Thyroid gland (tissue), 4 donors: ENCODE results near the gene SPEM3. TPM values are rescaled to one million over a fixed set of nuclear protein-coding genes. Genes with fewer than 3 reads are reported as not detected.
A peak's percentile ranks its signal among the peaks of the same experiment; 100 is the strongest.

Source experiments
- DNase-seq, 2 donors: peaks; one replicate each; pipeline ENCODE4 v3.0.0-alpha.2; 2019
- H3K27ac ChIP-seq, 3 donors: fragments of 200-600 bp; sonication (generic); 1 replicate in 2 of 3; 2 replicates in 1 of 3; pipeline ENCODE4 v1.5.1; 2016 to 2019; ENCODE audit warnings: mild to moderate bottlenecking in 1 of 3, moderate library complexity in 1 of 3
- H3K27me3 ChIP-seq: fragments of 200-600 bp; sonication (generic); one replicate; pipeline ENCODE4 v1.5.1; 2019
- H3K36me3 ChIP-seq, 2 donors: fragments of 200-600 bp; sonication (generic); one replicate each; pipeline ENCODE4 v1.5.1; 2016 to 2019
- H3K4me1 ChIP-seq, 2 donors: fragments of 200-600 bp; sonication (generic); one replicate each; pipeline ENCODE4 v1.5.1; 2017 to 2019
- H3K4me3 ChIP-seq, 3 donors: fragments of 200-600 bp; sonication (generic); replicated peaks in 1 of 3; 1 replicate in 2 of 3; 2 replicates in 1 of 3; pipeline ENCODE4 v1.5.1; 2016; ENCODE audit warnings: mild to moderate bottlenecking in 1 of 3
- H3K9me3 ChIP-seq: fragments of 200-600 bp; sonication (generic); one replicate; pipeline ENCODE4 v1.5.1; 2017
- POLR2A ChIP-seq, 2 donors: fragments of 450-650 bp; IDR thresholded peaks; one replicate each; pipeline ENCODE4 v1.6.1; 2017; ENCODE audit warnings: antibody characterized with exemption in 2 of 2, mild to moderate bottlenecking in 2 of 2, moderate library complexity in 1 of 2
- WGBS, 2 donors: methylation state at CpG; one replicate each; pipeline ENCODE4 v1.1.5; 2017; 5-methylcytosine and 5-hydroxymethylcytosine counted together
- intact Hi-C: fragments of 100-400 bp; cut with DNase I; formaldehyde crosslinking; loops from one replicate; pipeline ENCODE4 v1.15.1; 2023
- total RNA-seq, 4 donors: library from RNA; depleted of rRNA; stranded (reverse); fragments of >200 nt; gene quantifications; one replicate each; pipeline ENCODE4 v1.2.3, GENCODE V29; 2016
- TF ChIP-seq, protein P1 (sequence below), 6 experiments: fragments of 200-600 bp in 3 of 6; fragments of 450-650 bp in 3 of 6; sonication (generic) in 3 of 6; IDR thresholded peaks; one replicate each; pipeline ENCODE4 v1.5.1; 2016 to 2019; ENCODE audit warnings: antibody characterized with exemption in 6 of 6, mild to moderate bottlenecking in 2 of 6, inconsistent platforms in 1 of 6, moderate library complexity in 1 of 6

Gene SPEM3
- total RNA-seq, 4 donors from 2014 or later, result not detected

DNA sequence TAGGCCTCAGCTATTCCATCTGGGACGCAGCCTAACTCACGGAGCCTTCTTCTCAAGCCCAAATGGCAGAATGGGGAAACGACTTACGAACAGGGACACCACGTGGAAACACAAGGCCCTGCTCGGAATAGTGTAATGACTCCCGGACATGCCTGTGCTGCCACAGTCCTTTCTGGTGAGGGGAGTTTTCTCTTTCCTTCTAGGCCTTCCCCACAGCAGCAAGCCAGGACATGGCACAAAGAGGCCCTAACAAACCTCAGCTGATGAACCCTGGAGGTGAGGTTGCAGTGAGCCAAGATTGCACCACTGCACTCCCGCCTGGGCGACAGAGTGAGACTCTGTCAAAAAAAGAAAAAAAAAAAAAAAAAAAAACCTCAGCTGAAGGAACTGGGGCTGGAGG lies 35.4 kb downstream of the SPEM3 start:
- Histone ChIP-seq H3K27me3 (no peaks in the 10 kb centered on the region), H3K4me1 (peaks cover 17 to 31% of the 10 kb centered on the region in 2 donors), H3K9me3 (no peaks in the 10 kb centered on the region), H3K36me3 (peaks cover 24 to 33% of the 10 kb centered on the region in 2 donors), H3K27ac (no peak overlapping the region), H3K4me3 (no peak overlapping the region)
- TF ChIP-seq POLR2A (IDR thresholded peaks at IDR 0.05), result no peak
- TF ChIP-seq, protein P1, sequence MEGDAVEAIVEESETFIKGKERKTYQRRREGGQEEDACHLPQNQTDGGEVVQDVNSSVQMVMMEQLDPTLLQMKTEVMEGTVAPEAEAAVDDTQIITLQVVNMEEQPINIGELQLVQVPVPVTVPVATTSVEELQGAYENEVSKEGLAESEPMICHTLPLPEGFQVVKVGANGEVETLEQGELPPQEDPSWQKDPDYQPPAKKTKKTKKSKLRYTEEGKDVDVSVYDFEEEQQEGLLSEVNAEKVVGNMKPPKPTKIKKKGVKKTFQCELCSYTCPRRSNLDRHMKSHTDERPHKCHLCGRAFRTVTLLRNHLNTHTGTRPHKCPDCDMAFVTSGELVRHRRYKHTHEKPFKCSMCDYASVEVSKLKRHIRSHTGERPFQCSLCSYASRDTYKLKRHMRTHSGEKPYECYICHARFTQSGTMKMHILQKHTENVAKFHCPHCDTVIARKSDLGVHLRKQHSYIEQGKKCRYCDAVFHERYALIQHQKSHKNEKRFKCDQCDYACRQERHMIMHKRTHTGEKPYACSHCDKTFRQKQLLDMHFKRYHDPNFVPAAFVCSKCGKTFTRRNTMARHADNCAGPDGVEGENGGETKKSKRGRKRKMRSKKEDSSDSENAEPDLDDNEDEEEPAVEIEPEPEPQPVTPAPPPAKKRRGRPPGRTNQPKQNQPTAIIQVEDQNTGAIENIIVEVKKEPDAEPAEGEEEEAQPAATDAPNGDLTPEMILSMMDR (IDR thresholded peaks at IDR 0.05), result no peak
- 94 to 96% methylated on average over 9 of the region's 9 CpGs for WGBS, 2 donors
- no peak for DNase-seq
- intact Hi-C loops, result no loop called here

DNA sequence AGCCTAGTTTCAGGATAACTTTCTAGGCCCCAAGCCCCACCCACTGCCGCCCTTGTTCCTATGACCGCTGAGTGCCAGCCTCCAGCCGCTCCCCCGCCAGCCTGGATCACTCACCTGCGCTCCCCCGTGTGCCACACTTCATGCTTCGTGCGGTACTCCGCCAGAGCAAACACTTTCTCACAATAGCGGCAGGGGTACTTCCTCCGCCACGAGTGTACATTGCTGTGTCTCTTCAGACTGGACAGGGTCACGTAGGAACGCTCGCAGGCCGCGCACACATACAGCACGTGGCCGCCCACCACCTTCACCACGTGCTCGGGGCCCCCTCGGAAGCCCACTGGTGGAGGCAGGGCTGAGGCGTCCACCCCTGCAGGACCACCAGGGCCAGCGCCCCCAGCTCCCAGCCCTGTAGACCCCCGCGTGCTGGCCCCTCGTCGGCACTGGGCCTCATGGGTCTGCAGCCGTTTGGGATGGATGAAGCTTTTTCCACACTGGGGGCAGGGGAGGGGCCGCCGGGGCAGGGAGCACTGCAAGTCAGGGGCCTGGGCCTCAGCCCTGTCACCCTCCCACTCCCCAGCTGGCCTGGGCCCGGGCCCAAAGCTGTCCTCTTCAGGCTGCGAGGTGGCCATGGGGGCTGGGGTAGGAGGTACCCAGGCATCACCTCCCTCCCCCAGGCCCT lies 37.1 kb downstream of the SPEM3 start:
- WGBS, 2 donors, result 80 to 93% methylated on average over 18 to 21 of the region's 33 CpGs
- TF ChIP-seq, protein P1 (IDR thresholded peaks at IDR 0.05), result no peak
- TF ChIP-seq POLR2A (IDR thresholded peaks at IDR 0.05), result no peak
- peaks cover 24 to 33% of the 10 kb centered on the region in 2 donors for H3K36me3 ChIP-seq
- no peak for DNase-seq
- H3K9me3 ChIP-seq, result no peaks in the 10 kb centered on the region
- no peak overlapping the region for H3K4me3 ChIP-seq
- peaks cover 28 to 34% of the 10 kb centered on the region in 2 donors for H3K4me1 ChIP-seq
- H3K27ac ChIP-seq, result peak overlapping the region; percentile 54 to 74 (median 66)
- intact Hi-C loops, result no loop called here
- H3K27me3 ChIP-seq, result no peaks in the 10 kb centered on the region

DNA sequence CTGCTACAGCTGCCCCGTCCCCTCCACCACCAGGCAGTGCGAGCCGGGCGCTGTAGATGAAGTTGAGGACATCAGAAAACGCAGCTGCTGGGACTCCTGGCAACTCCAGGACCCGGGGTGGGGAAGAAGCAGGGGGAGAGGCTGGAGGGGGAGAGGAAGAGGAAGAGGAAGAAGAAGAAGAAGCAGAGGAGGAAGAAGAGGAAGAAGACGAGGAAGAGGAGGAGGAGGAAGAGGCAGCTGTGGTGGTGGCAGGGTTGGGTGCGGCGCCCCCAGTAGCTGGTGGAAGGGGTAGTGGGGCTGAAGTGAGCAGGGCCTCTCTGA lies 37.6 kb downstream of the SPEM3 start:
- peaks cover 24 to 33% of the 10 kb centered on the region in 2 donors for H3K36me3 ChIP-seq
- H3K4me3 ChIP-seq, result no peak overlapping the region
- 77 to 87% methylated on average over 9 of the region's 9 CpGs for WGBS, 2 donors
- H3K27me3 ChIP-seq, result no peaks in the 10 kb centered on the region
- H3K27ac ChIP-seq, result peak overlapping the region; percentile 54 to 74 (median 66)
- H3K4me1 ChIP-seq, result peaks cover 28 to 38% of the 10 kb centered on the region in 2 donors
- intact Hi-C loops, result no loop called here
- DNase-seq, result no peak
- TF ChIP-seq POLR2A (IDR thresholded peaks at IDR 0.05), result no peak
- TF ChIP-seq, protein P1 (IDR thresholded peaks at IDR 0.05), result no peak
- no peaks in the 10 kb centered on the region for H3K9me3 ChIP-seq

- TF ChIP-seq POLR2A (IDR thresholded peaks at IDR 0.05), result no peak
- TF ChIP-seq, protein P1 (IDR thresholded peaks at IDR 0.05), result no peak
- peak overlapping the region; percentile 54 to 74 (median 66) for H3K27ac ChIP-seq
- WGBS, 2 donors, result 46 to 47% methylated on average over 16 of the region's 16 CpGs
- peaks cover 24 to 31% of the 10 kb centered on the region in 2 donors for H3K36me3 ChIP-seq
- H3K27me3 ChIP-seq, result no peaks in the 10 kb centered on the region
- no peak overlapping the region for H3K4me3 ChIP-seq
- H3K9me3 ChIP-seq, result no peaks in the 10 kb centered on the region
- peak; percentile 78 to 85 for DNase-seq
- H3K4me1 ChIP-seq, result peaks cover 29 to 43% of the 10 kb centered on the region in 2 donors
- intact Hi-C loops, result no loop called here
Measured at GRCh38 chr17:7466639-7467341, 38.1 kb downstream of the SPEM3 start.

DNA sequence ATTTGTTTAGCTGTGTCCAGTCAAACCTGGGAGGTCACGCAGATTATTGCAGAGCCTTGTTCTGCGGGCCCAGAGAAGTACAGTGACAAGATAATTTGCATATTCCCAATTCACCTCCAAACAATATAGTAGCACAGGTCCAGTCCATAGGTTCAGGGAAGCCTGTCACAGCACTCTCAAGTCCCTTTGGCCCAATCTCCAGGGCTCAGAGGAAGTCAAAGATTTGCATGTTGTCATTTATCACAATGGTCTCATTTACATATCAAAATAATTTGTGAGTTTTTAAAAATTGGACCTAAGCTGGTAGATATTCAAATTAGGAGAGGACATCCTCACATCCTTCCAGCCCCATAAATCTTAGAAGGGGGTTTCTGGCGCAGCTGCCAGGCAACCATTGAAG lies 38.8 kb downstream of the SPEM3 start:
- intact Hi-C loops, result no loop called here
- Histone ChIP-seq H3K27me3 (no peaks in the 10 kb centered on the region), H3K36me3 (peaks cover 19 to 24% of the 10 kb centered on the region in 2 donors), H3K4me3 (no peak overlapping the region), H3K9me3 (no peaks in the 10 kb centered on the region), H3K27ac (peak overlapping the region; percentile 54 to 74 (median 66)), H3K4me1 (peaks cover 32 to 47% of the 10 kb centered on the region in 2 donors)
- no peak for DNase-seq
- 67 to 80% methylated on average over 2 to 3 of the region's 3 CpGs for WGBS, 2 donors
- no peak for TF ChIP-seq POLR2A (IDR thresholded peaks at IDR 0.05)
- TF ChIP-seq, protein P1 (IDR thresholded peaks at IDR 0.05), result no peak
